HG02970 (cell line): Measurements from ENCODE around the gene TNFRSF4.

Source experiments
- ATAC-seq: cut with Tn5 transposase; IDR thresholded peaks from one replicate; pipeline ENCODE4 v1.9.1; 2021; ENCODE audit warnings: mild to moderate bottlenecking, moderate library complexity, moderate number of reproducible peaks; ENCODE audit not compliant: unreplicated experiment, low FRiP score

Gene TNFRSF4

DNA sequence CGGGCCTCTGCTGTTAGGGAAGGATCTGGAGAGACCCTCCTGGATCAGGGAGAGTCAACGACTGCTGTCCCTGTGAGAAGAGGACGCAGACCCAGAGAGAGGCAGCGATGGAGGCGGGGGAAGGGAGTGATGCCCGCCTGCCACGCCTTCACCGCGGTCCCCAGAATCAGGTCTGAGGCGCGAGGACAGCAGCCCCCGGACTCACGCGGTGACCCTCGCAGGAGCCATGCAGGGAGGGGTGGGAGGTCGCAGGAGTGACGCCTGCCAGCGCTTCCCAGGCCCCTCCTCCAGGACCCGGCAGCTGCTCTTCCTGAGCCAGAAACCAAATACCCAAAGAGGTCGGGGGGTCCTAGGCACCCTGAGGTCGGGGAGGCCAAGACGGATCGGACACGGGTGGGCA is 6.2 kb upstream of the TNFRSF4 start:
- no peak for ATAC-seq

- no peak for ATAC-seq
These were observed 5.4 kb upstream of the TNFRSF4 start for GRCh38 chr1:1219341-1219740.

DNA sequence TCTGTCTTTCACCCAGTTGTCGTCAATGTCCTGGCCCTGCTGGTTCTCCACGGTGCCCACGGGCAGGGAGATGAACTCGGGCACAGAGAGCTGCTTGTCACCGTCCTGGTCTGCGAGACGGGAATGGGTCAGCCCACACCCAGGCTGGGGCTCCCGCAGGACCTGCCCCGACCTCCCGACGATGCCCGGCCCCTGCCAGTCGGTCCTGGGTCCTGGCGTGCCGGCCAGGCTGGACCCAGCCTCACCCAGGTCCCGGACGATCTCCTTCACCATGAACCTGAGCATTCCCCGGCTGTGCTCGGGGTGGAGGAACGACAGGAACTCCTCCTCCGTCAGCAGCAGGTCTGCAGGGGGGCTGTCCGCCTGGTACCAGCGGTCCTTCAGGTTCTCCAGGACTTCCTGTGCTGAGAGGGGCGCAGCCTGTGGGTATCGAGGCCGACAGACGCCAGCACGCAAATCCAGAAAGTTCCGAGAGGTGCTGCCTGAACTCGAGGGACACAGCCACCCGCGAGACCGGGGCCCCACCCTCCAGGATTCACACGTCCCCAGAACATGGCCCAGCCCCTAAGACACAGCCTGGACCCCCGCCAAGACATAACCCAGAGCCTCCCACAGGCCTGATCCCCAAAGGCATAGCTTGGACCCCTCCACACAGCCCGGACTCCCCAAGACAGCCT is 4.7 kb upstream of the TNFRSF4 start:
- ATAC-seq: no peak

DNA sequence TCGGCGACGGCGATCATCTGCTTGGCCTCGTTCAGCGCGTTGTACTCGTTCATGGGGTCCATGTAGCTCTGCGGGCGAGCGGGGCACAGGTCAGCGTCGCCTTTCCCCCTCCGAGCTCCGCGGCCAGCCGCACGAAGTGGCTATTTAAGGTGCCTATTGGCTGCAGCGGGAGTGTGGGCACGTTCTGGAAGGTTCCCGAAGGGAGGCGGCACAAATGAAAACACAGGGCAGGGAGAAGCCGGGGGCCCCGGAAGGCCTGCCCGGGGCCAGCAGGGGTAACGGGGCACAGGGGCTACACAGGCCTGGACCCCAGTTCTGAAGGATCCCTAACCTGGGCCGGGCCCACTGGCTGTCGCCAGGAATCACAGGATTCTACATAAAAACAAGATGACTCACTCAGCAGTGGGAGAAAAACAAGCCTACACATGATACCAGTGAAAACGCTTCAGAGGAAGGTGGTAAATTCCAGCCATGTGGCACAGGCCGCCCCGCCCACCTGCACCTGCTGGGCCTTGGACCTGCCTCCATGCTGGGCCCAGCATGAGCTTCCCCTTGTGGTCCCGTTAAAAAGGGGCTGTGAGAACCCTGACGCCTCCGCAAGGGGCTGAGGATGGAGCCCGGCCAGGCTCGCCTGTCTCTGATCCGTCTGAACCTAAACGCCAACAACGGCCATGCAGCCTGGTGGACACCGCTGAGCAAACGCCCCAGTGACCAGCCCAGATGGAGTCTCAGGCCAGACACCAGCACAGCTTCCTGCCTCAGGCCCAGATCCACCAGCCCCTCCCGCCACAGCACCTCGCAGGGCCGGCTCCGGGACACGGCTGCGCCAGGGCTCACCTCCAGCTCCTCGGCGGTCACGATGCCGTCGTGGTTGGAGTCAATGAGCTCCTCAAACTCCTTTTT is 3.9 kb upstream of the TNFRSF4 start:
- ATAC-seq: no peak

DNA sequence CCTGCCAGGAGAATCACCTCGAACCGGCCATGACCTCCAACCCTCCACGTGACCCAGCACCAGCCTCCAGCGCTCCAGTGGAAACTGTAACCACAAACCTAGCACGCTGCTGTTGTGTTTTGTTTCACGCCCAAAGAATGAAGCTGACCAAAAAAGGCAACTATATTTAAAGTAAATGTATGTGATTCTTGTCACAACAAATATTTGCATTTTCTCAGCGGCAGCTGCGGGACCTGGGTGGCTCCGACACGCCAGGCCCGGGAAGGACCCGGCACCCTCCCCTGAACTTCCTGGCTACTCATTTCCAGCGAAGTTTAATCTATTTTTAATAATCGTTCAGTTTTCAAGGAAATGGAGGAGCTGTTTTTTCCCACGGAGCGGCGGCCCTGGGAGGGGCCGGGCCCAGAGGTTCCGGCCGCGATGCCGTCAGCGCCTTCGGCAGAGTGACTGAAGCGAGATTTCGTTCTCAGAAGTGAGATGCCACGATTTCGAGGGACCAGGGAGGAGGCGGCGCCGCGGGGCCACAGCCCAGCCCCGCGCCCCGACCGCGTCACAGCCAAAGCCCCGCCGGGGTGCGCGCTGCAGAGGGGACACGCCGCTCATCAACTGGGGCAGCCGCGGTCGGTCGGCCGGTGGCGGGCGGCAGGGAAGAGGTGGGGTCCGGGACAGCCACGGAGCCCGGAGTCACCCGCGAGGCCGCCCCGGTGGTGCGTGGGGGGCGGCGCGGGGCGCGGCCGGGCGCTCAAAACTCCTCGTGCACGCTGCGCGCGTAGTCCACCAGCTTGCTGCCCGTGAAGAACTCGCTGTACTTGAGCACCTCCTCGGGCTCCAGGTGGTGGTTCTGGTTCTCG is 3.0 kb upstream of the TNFRSF4 start:
- no peak for ATAC-seq

DNA sequence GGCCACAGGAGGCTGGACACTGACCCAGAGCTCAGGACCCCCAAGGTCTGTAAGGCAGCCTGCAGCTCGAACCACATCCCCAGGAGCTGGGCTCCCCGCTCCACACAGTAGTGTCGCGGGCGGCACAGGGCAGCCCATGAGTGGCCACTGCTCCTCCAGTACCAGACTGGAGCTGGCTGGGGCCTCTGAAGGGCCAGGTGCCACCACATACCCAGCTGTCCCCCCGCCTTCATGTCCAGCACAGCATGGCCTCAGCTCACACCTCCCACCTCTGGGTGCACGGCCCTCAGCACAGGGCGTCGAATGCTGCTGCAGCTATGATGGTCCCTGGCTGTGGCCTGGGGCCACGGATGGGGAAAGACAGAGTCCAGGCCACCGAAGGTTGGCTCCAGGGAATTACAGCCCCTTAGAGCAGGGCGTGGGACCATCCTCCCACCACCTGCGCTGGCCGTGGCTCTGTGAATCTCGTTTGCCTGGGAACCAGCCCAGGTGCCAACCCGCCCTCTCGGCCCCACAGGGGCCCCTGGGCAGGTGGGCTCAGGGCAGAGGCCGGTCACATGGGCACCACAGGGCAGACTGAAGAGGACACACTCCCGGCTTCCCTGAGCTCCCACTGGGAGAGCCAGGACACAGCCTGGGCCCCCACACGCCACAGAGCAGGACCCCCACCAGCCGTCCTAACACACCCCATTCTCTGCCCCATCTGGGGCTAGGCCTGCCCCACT is 2.1 kb upstream of the TNFRSF4 start:
- no peak for ATAC-seq

DNA sequence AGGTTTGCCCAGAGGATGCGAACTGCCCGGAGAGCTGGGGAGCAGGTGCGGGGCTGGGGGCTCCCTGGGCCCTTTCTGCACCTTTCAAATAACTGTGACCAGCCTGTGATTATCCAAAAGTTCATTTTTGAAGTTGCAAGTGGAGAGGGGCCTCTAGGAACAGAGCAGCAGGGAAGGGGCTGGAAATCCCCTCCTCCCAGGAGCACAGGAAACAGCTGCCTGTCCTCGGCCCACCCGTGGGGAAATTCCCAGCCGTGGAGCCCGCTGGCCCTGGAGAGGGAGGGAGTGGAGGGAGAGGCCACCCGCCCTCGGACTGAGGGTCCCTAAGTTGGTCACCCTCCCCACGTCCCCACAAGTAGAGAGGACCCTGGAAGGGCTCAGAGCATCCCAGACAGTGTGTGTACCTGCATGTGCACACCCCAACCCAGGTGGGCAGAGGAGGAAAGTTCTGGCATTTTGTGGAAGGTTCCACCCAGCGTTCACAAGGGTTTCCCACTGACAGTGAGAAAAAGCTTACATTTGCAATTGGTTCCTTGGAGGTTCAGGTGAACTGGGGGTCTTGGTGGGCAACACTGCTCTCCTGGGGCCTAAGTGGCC is 1.2 kb upstream of the TNFRSF4 start:
- no peak for ATAC-seq

- ATAC-seq: no peak
These were observed 1.1 kb downstream of the TNFRSF4 start for GRCh38 chr1:1212780-1213344.

DNA sequence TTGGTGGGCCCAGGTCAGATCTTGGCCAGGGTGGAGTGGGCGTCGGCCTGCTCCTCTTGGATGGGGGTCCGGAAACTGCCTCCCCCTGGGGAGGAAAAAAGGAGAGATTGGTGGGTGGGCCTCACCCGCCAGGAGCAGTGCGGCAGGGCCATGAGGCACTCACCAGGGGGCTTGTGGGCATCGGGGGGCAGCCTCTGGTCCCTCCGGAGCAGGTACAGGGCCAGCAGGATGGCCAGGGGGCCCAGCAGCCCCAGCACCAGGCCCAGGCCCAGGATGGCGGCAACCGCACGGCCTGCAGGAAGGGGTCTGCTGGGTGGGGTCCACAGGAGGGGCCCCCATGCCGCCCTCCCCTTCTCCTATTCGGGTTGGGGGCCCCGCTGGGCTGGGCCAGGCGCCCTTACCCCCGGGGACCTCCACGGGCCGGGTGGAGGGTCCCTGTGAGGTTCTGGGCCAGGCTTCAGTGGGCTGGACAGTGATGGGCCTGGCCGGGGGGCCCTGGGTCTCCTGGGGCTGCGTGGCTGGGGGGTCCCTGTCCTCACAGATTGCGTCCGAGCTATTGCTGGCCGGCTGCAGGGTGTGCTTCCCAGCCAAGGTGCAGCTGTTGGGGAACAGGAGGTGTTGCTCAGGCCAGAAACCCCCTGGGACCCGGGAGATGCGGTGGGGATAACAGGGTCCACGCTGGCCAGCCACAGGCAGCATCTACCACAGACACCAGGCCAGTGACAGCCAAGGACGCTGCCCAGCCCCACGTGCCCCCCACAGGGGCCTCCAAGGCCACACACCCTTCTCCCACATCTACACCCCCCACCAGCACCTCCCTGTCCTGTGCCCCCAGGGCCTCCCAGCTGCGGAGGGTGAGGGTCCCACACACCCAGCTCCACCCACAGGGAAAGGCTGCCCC is 2.2 kb downstream of the TNFRSF4 start:
- no peak for ATAC-seq

DNA sequence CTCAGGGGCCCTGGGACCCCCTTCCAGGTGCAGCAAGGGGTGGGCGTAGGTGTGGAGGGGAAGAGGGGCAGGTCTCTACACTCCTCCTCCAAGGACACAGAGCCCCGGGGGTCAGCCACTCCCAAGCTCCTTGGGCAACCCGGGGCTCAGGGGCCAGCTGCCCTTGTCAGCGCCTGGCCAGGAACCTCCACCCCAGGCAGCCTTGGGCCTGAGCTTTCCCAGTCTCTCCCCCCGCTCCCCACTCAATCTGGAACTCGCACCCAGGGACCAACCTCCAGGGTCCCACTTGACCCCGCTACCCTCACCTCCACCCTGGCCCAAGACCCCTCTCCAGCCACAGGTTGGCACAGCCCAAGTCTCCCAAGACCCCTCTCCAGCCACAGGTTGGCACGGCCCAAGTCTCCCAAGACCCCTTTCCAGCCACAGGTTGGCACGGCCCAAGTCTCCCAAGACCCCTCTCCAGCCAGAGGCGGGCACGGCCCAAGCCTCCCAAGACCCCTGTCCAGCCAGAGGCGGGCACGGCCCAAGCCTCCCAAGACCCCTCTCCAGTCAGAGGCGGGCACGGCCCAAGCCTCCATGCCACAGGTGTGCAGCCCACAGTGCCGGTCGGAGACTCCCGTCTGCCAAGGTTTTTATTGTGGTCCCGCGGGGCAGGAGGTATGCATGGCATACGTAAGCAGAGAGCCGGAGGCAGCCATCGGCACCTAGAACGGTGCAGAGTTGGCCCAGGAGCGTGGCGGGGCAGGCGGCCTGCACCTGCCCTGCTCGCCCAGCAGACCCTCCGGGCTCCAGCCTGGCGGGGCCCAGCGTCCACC is 3.0 kb downstream of the TNFRSF4 start:
- ATAC-seq: no peak

DNA sequence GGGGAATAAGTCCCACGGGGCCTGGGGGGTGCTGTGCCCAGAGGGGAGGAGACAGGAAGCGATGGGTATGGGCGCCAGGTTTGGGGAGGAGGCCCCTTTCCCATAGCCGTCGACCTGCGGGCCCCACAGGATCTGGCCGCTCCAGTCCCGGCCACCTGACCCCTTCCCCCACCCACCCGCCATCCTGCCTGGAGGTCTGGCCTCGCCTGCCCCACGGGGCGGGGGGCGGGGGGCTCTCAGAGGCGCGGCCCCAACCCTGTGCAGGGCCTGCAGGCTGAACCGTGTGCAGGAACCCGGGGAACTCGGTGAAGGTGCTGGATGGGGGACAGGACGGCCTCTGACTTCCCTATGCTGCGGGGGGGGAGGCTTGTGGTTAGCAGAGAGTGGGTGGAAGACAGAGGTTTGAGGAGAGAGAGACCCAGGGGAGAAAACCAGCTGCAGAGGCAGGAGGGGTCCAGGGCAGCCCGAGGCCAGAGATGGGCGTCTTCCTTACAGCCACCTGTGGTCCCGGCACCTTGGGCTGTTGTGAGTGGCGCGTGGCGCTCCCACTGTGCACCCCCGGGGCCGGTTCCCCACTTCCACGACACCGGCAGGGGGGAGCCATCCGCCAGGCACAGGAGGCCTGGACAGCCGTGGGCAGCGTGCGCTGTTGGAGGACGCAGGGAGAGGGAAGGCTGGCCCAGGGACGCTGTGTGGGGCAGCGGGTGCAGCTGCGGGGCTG is 5.1 kb downstream of the TNFRSF4 start:
- no peak for ATAC-seq

GRCh38 chr1:1207571-1207892 is 6.4 kb downstream of the TNFRSF4 start:
- ATAC-seq: no peak

- no peak for ATAC-seq
These were observed 6.9 kb downstream of the TNFRSF4 start for GRCh38 chr1:1206966-1207531.

GRCh38 chr1:1206376-1206965 is 7.5 kb downstream of the TNFRSF4 start, which contains the start of gene TNFRSF18:
TSS of gene TNFRSF18 (minus strand) at chr1:1206592. CDS start at chr1:1206571, 21 bp downstream.
- ATAC-seq: no peak

- no peak for ATAC-seq
These were observed 8.1 kb downstream of the TNFRSF4 start for GRCh38 chr1:1205769-1206375.
